ENCODE data around the gene FRG2.
"Not testable (repeated sequence)": the region's sequence is repeated elsewhere in the genome, so short reads cannot be mapped to it uniquely, and the experiment has no call there.

Gene FRG2

GRCh38 chr4:190016369-190017289 lies 10.4 kb downstream of the FRG2 start:
- DNase-seq (ENCODE audit: low read depth in 2 of 2) = no peak

GRCh38 chr4:190015538-190016368 lies 11.3 kb downstream of the FRG2 start:
- no peak for DNase-seq (ENCODE audit: low read depth in 2 of 2)

GRCh38 chr4:190014771-190015537 lies 12.1 kb downstream of the FRG2 start:
- no peak for DNase-seq (ENCODE audit: low read depth in 2 of 2)

GRCh38 chr4:189989941-189990340 lies 37.1 kb downstream of the FRG2 start:
- DNase-seq (ENCODE audit: low read depth in 2 of 2) = not testable (repeated sequence)

- DNase-seq (ENCODE audit: low read depth in 2 of 2) = no peak
Measured at GRCh38 chr4:189988877-189989431, 38.1 kb downstream of the FRG2 start.

GRCh38 chr4:189985651-189986243 lies 41.3 kb downstream of the FRG2 start:
- DNase-seq (ENCODE audit: low read depth in 2 of 2) = not testable (repeated sequence)

GRCh38 chr4:189984661-189985060 lies 42.4 kb downstream of the FRG2 start:
- not testable (repeated sequence) for DNase-seq (ENCODE audit: low read depth in 2 of 2)

GRCh38 chr4:189983916-189984526 lies 43.0 kb downstream of the FRG2 start:
- not testable (repeated sequence) for DNase-seq (ENCODE audit: low read depth in 2 of 2)

GRCh38 chr4:189981970-189982369 lies 45.1 kb downstream of the FRG2 start:
- DNase-seq (ENCODE audit: low read depth in 2 of 2) = no peak

- DNase-seq (ENCODE audit: low read depth in 2 of 2) = not testable (repeated sequence)
Measured at GRCh38 chr4:189980292-189980691, 46.8 kb downstream of the FRG2 start.

- DNase-seq (ENCODE audit: low read depth in 2 of 2) = no peak
Measured at GRCh38 chr4:189979196-189980047, 47.6 kb downstream of the FRG2 start.

All from stimulated activated CD4-positive, alpha-beta T cell treated with anti-CD3 and anti-CD28 coated beads, Interleukin-1b, Interleukin-23, amount 100 ng/mL, for 4 hours (primary cell).